Measurements from ENCODE around the gene ADGRD1.
A peak's percentile ranks its signal among the peaks of the same experiment; 100 is the strongest.
"Not testable (repeated sequence)": the region's sequence is repeated elsewhere in the genome, so short reads cannot be mapped to it uniquely, and the experiment has no call there.

The ADGRD1 gene

GRCh38 chr12:131128966-131129619 lies 175.4 kb downstream of the ADGRD1 start:
- DNase-seq: not testable (repeated sequence)

GRCh38 chr12:131129839-131130238 lies 176.1 kb downstream of the ADGRD1 start:
- no peak for DNase-seq

GRCh38 chr12:131130311-131130911 lies 176.7 kb downstream of the ADGRD1 start:
- no peak for DNase-seq

- no peak for DNase-seq
Observed at GRCh38 chr12:131131077-131131807, 177.5 kb downstream of the ADGRD1 start.

GRCh38 chr12:131131808-131132117 lies 178.1 kb downstream of the ADGRD1 start:
- DNase-seq: no peak

- DNase-seq: peak; percentile 73
Observed at GRCh38 chr12:131132118-131132892, 178.6 kb downstream of the ADGRD1 start.

- DNase-seq: no peak
Observed at GRCh38 chr12:131133015-131133905, 179.6 kb downstream of the ADGRD1 start.

- no peak for DNase-seq
Observed at GRCh38 chr12:131133994-131134393, 180.3 kb downstream of the ADGRD1 start.

- no peak for DNase-seq
Observed at GRCh38 chr12:131134523-131135310, 181.0 kb downstream of the ADGRD1 start.

GRCh38 chr12:131135311-131135785 lies 181.6 kb downstream of the ADGRD1 start:
- no peak for DNase-seq

GRCh38 chr12:131135786-131136538 lies 182.3 kb downstream of the ADGRD1 start:
- DNase-seq: no peak

- DNase-seq: no peak
Observed at GRCh38 chr12:131136539-131136872, 182.8 kb downstream of the ADGRD1 start.

- DNase-seq: no peak
Observed at GRCh38 chr12:131137009-131137835, 183.5 kb downstream of the ADGRD1 start.

GRCh38 chr12:131137836-131138637 lies 184.3 kb downstream of the ADGRD1 start:
- no peak for DNase-seq

GRCh38 chr12:131138638-131139362 lies 185.1 kb downstream of the ADGRD1 start:
- DNase-seq: no peak

GRCh38 chr12:131139363-131140068 lies 185.8 kb downstream of the ADGRD1 start:
- DNase-seq: no peak

- no peak for DNase-seq
Observed at GRCh38 chr12:131140069-131140435, 186.3 kb downstream of the ADGRD1 start.

GRCh38 chr12:131140697-131141096 lies 187.0 kb downstream of the ADGRD1 start:
- DNase-seq: no peak

Measured in CD4-positive, alpha-beta T cell treated with Interleukin-6 for 4 hours (primary cell).